Measurements from ENCODE around the gene CCDC15. TPM values are rescaled to one million over a fixed set of nuclear protein-coding genes. Genes with fewer than 3 reads are reported as not detected.
"Not testable (repeated sequence)": the region's sequence is repeated elsewhere in the genome, so short reads cannot be mapped to it uniquely, and the experiment has no call there.

Gene CCDC15
- total RNA-seq, 2 experiments from 2014 or later: 3.8 TPM

DNA sequence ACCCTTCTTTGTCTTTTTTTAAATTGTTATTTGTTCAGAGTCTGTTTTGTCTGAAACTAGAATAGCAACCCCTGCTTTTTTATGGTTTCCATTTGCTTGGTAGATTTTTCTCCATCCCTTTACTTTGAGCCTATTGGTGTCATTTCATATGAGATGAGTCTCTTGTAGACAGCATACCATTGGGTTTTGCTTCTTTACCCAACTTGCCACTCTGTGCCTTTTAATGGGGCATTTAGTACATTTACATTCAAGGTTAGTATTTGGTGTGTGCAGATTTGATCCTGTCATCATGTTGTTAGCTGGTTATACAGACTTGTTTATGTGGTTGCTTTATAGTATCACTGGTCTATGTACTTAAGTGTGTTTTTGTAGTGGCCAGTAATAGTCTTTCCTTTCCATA lies 28.0 kb downstream of the CCDC15 start:
- CTCF ChIA-PET: no interaction called here
- POLR2A ChIA-PET: no interaction called here

DNA sequence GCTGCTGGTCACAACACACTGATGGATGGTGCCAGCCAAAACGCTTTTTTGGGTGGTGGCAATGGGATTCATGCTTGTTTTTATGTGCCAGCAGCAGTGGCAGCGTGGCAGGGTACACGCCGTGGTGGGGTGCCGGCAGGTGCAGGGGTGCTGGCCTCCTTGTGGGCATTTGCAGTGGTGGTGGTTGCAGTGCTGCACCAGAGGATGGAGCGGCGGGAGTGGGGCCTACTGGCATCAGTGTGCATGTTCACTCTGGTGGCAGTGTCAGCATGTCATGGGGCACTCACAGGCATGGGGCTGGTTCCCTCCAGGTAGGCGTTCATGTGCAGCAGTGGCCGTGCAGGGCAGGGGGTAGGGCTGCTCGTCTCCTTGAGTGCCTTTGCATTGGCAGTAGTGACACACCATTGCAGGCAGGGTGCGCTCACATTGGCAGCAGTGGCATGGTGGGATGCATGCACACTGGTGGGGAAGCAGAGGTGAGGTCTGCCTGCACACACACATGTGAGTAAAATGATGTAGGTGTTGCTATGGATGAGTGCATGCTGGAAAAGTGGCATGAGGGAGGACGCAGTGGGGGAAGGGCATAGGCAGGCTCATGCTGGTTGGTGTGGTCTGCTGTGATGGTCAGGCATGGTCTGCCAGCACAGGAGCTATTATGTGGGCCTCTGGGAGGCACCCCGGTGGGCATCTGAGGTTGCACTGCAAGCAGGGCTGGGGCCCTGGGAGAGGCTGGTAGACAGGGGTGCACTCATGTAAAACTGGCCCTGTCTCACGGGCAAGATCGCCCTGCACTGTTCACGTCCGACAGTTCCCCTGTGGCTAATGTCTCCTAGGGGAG lies 29.9 kb downstream of the CCDC15 start:
- ChIA-PET POLR2A (no interaction called here), CTCF (no interaction called here)

DNA sequence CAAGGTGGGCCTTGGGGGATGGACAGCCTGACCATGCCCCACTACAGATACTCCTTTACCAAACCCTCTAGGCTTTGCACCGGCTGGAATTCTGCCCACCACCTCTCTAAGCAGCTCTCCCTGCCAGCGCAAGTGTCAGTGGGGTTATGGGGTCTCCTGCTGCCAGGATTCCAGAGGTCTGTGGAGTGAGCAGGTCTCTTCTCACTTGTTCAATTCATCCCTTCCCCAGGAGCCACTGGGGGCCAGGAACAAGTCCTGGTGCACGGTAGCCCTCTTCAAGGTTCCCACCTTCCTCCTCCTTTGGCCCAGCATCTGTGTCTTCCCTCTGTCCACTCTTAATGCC lies 30.5 kb downstream of the CCDC15 start:
- ChIA-PET CTCF (no interaction called here), POLR2A (no interaction called here)

DNA sequence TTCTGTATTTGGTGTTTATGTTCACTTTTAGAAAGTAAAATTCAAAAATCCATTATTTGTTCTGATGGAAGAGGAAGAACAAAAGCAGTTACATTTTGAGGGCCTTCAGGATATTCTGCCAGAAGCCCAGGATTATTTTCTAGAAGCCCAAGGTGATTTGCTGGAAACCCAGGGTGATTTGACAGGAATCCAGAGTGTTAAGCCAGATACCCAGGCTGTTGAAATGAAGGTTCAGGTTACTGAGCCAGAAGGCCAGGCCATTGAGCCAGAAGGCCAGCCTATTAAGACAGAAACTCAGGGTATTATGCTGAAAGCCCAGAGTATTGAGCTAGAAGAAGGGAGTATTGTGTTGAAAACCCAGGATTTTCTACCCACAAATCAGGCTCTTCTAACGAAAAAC lies 33.1 kb downstream of the CCDC15 start:
- CTCF ChIA-PET: no interaction called here

DNA sequence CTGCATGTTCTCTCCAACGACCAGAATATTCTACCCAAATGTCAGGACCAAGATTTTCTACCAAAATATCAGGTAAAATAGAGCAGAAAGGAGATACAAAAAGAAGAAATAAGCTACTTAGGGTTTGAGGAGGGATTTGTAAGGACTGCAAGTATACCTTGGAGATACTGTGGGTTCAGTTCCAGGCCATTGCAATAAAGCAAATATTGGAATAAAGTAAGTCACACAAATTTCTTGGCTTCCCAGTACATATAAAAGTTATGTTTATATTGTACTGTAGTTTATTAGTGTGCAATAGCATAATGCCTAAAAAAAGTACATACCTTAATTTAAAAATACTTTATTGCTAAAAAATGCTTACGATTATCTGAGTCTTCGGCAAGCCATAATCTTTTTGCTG lies 34.1 kb downstream of the CCDC15 start:
- CTCF ChIA-PET: no interaction called here

More for the DNA sequence above, 33.1 kb downstream of the CCDC15 start:
- POLR2A ChIA-PET: no interaction called here

DNA sequence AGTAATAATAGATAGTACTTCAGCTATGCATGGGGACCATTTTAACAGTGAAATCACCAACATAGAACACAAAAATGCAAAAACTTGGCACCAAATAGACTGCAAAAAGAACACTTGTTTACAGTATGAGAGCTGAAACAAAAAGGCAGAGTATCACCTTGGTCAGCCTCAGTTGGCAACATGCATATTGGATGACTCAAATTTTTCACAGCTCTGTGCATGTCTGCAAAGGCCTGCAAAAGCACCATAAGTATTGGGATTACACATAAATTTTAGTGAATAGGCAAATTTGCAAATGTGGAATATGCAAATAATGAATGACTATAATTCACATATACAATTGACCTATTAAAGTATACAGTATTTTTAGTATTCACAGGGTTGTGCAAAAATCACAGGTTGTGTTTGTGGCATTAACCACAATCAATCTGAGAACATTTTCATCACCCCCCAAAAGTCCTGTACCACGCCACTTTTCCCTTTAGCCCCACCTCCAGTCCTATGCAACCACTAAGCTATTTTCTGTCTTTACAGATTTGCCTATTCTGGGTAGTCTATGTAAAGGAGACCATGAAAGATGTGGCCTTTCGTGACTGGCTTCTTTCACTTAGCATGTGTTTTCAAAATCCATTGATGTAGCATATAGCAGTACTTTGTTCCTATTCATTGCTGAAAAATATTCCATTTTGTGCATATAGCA lies 47.2 kb downstream of the CCDC15 start:
- POLR2A ChIA-PET: interaction anchor here (0.5 kb wide), 1 partner anchor 142 kb away, joined by 4 read pairs; no protein-coding TSS in a partner anchor
- CTCF ChIA-PET: no interaction called here

More for the DNA sequence above, 34.1 kb downstream of the CCDC15 start:
- POLR2A ChIA-PET: no interaction called here

DNA sequence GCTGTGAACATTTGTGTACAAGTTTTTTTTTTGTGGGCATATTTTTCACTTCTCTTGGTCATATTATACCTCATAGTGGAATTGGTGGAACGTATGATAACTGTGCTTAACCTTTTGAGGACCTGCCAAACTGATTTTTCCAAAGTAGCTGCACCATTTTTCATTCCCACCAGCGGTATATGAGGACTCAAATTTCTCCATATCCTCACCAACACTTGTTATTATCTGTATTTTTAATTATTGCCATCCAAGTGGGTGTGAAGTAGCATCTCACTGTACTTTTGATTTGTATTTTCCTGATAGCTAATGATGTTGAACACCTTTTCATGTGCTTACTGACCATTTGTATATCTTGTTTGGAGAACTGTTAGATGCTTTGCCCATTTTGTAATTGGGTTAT lies 47.8 kb downstream of the CCDC15 start:
- CTCF ChIA-PET: no interaction called here
- POLR2A ChIA-PET: no interaction called here

DNA sequence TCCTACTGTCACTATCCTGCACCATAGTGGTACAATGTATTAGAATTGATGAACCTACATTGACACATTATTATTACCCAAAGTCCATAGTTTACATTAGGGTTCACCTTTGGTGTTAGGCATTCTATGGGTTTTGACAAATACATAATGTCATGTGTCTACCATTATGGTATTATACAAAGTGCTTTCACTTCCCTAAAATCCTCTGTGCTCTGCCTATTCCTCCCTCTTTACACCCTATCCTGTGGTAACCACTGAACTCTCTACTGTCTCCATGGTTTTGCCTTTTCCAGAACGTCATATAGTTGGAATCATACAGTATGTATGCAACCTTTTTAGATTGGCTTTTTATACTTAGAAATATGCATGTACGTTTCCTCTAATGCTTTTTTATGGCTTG lies 51.5 kb downstream of the CCDC15 start:
- ChIA-PET CTCF (interaction anchor here (0.6 kb wide), 1 partner anchor 626 kb away, joined by 5 read pairs; no protein-coding TSS in a partner anchor), POLR2A (no interaction called here)

DNA sequence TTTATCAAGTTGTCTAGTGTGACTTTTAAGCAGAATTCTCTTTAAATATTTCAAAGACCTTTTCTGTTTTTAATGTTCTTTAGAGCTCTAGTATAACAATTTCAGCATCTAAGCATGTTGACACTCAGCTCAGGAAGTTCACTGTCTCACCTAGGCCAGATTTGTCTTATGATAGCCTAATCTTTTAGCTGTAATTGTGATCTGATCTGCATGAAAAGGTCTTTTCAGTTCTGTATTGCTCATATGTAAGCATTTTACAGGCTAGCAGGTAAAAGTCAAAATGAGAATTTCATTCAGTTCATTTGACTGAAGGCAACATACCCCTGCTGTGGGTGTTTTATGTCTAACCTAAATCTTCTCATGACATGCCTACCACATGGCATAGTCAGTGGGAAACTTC lies 62.4 kb downstream of the CCDC15 start:
- POLR2A ChIA-PET: no interaction called here

DNA sequence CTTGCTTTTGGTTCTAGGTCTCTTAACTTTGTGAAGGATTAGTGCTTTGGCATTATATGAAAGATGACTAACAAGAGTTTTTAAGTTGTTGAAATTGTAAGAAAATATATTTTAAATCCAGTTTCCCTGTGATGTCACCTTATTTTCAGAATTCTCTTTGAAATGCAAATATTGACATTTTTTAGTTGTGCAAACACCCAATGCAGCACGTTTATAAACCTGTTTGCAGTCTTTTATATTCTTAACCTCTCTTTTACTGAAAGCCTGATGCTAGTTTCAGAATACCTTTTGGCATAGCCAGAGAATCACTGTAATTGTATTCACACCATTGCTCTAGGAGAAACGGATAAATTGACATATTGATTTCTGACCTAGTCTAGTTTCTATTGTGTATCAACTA lies 66.3 kb downstream of the CCDC15 start:
- POLR2A ChIA-PET: no interaction called here
- CTCF ChIA-PET: no interaction called here

More for the DNA sequence above, 62.4 kb downstream of the CCDC15 start:
- CTCF ChIA-PET: interaction anchor here (0.7 kb wide), 1 partner anchor 1945 kb away, joined by 3 read pairs; no protein-coding TSS in a partner anchor

DNA sequence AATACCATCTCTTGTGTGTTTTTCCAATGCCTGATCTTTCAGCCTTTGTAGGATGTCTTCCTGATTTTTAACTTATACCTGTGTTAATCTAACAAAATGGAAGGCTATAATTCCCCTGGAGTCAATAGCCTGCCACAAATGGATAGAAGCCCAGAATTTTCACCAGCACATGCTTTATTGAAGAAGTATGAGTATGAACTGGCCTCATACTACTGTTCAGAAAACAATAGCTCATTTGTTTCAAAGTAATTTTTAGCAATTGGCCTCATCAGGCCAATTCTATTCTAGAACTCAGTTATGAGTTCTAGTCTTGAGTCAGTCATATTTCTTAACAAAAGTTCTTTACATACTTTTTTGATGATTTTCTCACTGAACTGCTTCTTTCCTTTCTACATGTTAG lies 68.5 kb downstream of the CCDC15 start:
- ChIA-PET CTCF (no interaction called here), POLR2A (no interaction called here)

DNA sequence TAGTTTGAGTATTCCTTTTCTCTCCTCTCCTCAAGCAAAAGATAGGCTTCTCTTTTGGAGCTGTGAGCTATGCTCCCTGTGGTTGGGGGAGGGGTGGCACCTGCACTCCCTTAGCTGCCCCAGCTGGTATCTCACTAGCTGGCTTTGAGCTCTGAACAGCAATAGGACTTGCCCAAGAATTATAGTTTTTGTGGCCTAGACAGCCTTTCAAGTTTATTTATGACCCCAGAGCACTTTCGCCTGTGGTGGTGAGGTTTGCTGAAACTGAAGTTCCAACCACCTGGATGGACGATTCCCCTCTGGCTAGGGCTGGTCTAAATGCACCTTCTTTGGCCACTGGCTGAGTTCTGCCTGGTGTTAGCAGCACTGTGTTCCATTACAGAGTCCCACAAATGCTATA lies 72.0 kb downstream of the CCDC15 start:
- CTCF ChIA-PET: no interaction called here
- POLR2A ChIA-PET: no interaction called here

DNA sequence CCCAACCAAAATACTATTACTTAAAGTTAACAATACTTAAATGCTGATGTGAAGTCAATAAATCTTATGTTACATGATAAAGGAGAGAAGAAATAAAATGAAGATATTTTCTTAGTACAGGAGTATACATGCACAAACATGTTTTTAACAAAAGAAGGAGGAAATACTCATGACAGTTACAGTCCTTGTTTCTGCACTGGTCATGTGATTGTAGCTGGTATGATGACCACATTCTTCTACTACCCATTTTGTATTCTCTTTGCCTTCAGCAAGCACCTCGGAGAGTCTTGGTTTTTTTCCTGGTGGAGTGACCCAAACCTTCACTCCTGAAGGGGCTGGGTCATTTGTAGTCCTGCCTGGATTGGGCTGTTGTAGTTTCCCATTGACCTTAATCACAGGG lies 75.4 kb downstream of the CCDC15 start:
- CTCF ChIA-PET, POLR2A ChIA-PET: not testable (repeated sequence)

DNA sequence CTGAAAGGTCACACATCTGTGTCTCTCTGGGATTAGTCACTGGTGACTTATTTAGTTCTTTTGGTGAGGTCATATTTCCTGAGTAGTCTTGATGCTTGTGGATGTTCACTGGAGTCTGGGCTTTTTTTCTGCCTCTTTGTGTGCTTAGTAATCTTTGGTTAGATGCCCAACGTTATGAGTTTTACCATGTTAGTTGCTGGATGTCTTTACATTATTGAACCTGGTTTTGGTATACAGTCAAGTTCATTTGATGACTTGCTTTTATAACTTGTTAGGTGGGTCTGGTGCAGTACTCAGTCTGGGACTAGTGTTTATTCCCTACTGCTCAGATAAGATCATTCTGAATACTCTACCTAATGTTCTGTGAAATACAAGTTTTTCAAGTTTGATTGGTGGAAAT lies 82.9 kb downstream of the CCDC15 start:
- ChIA-PET CTCF (no interaction called here), POLR2A (no interaction called here)

DNA sequence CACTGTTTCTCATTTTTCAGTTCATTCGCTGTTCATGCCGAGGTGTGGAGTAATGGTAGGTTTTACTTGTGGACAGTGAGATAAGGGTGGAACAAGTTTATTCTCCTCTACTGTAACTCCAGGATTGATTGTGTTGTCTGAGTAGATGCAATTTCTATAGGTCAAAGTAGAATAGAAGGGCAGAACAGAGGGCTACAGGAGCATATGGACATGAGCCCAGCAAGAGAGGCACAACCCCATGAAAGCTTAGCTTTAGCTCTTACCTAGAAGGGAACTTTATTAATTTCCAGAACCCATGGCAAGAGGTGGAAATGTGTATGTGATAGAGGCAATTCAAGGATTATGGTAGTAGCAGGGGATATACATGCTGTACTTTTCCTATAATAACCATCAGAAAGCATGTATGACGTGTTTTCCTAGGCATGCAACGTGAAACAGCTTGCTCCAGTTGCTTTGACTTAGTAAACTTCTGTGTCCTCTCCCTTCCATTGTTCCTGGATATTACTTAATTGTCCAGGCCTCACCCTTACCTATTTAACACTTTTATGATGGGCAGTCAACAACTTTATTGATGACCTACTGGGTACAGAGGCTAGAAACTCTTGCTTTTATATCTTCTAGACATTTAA lies 95.3 kb downstream of the CCDC15 start:
- ChIA-PET CTCF (no interaction called here), POLR2A (no interaction called here)

DNA sequence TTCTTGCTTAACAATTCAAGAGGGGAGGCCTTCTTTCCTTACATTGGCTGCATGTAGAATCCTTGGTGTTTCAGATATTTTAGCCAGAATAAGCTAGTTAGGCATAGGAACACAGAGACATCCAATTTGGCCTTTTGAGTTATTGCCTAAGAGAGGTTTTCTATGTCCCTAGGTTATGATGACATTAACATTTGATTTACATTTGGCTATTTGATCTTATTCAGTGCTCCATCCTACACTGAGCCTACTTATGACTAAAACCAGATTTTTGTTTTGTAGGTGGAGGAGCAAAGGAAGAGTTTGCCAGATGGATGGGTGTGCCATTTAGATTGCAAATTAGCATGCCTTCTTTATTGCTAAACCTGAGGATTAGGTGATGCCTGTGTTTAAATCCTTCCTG lies 98.0 kb downstream of the CCDC15 start:
- ChIA-PET POLR2A (no interaction called here), CTCF (no interaction called here)

DNA sequence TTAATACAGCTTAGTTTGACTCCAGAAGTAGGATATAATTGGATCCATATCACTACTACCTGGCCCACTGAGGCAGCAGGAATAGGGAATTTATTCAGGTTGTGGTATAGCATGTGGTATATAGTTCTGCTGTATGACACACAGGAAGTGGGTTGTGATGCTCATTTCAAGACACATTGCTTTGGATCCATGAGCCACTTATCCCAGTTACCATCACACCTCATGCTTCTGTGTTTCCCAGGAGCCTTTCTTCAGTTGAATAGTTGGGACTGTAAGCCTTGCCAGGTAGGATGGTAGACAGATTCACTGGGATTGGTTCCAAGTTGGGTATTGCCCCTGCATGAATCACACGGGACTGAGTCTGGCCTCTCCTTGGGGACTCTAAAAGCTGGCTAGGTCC lies 99.2 kb downstream of the CCDC15 start:
- ChIA-PET CTCF (no interaction called here), POLR2A (no interaction called here)

DNA sequence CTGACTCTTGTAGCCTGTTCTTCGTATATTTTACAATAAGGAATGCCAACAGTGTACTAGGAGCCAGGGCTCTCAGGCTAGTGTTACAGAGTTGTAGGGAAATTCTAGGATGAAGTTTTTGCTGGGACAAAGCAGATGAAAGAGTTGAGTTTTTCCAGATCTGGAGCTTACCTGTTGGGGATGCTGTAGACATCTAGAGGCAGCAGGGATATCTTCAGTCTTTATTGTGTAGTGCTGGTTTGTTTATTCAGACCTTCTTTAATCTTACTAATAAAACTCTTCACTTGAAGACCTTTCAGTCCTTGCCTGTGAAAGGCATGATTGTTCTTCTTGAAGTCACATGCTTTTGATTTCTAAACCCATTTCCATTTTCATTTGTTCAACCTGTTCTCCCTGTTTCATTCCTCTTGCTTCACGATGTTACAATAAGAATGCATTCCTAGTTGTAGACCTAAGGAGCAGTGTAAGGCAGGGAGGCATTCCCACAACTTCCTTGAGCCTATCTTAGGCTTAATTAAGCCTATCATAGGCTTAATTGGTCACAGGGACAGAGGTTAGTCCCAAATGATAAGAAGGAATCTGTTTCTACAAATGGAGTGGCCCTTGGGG lies 101.2 kb downstream of the CCDC15 start:
- ChIA-PET CTCF (no interaction called here), POLR2A (no interaction called here)

DNA sequence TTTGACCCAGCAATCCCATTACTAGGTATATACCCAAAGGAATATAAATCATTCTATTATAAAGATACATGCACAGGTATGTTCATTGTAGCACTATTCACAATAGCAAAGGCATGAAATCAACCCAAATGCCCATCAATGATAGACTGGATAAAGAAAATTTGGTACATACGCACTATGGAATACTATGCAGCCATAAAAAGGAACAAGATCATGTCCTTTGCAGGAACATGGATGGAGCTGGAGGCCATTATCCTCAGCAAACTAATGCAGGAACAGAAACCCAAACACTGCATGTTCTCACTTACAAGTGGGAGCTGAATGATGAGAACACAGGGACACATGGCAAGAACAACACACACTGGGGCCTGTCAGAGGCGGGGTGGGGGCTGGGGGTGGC lies 102.1 kb downstream of the CCDC15 start:
- POLR2A ChIA-PET, CTCF ChIA-PET: not testable (repeated sequence)

DNA sequence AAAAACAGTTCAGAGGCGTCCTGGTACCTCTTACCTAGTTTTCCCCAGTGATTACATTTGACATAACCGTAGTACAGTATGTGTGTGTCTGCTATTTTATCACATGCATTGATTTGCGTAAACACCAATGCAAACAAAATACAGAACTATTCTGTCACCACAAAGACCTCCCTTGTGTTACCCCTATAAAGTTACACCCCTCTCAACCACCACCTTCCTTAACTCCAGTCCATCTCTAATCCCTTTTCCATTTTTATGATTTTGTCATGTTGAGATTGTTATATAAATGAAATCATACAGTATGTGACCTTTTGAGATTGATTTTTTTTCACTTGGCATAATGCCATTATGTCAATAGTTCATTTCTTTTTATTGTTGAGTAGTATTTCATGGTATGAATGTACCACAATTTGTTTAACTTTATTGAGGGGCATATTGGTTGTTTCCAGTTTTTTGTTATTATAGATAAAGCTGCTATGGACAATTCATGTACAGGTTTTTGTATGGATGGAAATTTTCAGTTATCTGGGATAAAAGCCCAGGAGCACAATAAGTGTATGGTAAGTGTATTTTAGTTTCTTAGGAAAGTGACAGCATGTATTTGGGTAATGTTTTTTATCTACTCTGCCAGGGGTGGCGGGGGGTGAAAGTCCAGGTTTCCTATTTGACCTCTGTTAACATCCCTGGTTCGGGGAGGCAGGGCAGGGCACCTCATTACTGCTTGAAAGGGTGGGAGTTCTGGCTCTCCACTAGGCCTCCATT lies 103.1 kb downstream of the CCDC15 start:
- ChIA-PET CTCF (no interaction called here), POLR2A (interaction anchor here (0.6 kb wide), 1 partner anchor 416 kb away, joined by 3 read pairs; no protein-coding TSS in a partner anchor)

Measured in activated CD8-positive, alpha-beta memory T cell treated with anti-CD3 and anti-CD28 coated beads for 36 hours (primary cell).